NCI-H187 treated with DMSO at 0.1 percent for 48 hours (cell line): ENCODE measurements around the gene ROBO3.

Experiments
- DNase-seq: peaks from one replicate; lab custom pipeline; 2025; lab: John Stamatoyannopoulos, UW

ROBO3 gene

GRCh38 chr11:124842305-124842704, 22.9 kb upstream of the ROBO3 start:
- DNase-seq = no peak

DNA sequence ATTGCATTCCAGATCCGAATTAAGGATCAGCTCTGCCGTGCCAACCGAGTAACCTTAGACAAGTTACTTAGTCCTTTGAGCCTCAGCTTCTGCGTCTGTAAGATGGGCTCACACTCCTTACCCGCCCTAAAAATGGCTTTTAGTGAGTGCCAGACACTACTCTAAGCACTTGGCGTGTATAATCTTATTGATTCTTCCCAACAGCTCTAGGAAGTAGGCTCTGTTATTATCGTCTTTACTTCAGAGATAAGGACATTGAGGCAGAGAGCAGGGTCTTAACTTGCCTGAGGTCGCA, 21.7 kb upstream of the ROBO3 start:
- DNase-seq = no peak

GRCh38 chr11:124844664-124845079, 20.6 kb upstream of the ROBO3 start:
- DNase-seq = no peak

DNA sequence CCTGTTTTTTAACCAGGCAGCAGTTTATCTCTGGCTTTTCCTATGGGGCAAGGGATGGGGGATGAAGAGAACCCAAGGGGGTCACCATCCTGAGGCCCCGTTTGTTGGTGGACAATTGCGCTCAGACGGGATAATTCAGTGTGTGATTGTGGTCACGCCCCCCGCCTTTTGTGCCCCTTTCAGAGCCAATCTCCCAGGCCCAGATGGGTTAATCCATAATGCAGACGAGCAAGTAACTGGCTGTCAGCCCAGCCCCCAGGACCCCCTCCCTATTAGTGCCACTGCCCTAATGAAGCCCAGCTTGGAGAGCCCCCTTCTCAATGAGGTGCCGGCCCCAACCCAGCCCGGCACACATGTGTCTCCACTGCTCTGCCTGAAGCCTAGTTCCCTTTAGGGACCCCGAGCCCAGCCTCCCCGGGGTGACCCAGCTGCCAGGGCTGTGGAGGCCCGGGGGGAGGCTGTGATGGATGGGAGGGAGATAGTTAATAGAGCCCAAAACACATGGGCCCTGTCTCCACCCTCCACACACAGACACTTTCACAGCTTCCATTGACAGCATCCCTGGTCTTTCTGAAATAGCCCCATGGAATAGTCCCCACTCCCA, 19.1 kb upstream of the ROBO3 start:
- DNase-seq = no peak

DNA sequence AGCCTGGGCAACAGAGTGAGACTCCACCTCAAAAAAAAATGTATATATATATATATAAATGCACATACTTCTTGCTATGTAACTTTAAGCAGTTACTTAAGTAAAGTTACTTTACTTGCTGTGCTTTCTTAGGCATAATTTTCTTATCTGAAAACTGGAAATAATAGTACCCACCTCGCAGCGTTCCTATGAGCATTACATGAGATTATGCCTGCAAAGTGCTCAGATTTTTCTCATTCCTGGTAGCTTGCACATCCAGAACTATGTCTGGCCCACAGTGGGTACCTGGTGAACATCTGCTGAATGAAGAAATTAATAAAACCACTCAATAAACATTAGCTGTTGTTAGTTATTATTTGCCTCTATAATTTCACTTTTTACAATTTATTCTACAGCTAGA, 6.1 kb upstream of the ROBO3 start:
- DNase-seq = no peak

- no peak for DNase-seq
These were observed 3.6 kb upstream of the ROBO3 start for GRCh38 chr11:124861670-124862069.

GRCh38 chr11:124863137-124863825, 2.0 kb upstream of the ROBO3 start:
- DNase-seq = no peak

- no peak for DNase-seq
These were observed 1.4 kb upstream of the ROBO3 start for GRCh38 chr11:124863826-124864165.

- no peak for DNase-seq
These were observed 898 bp upstream of the ROBO3 start for GRCh38 chr11:124864176-124864891.

GRCh38 chr11:124864892-124865180, 396 bp upstream of the ROBO3 start:
- no peak for DNase-seq

DNA sequence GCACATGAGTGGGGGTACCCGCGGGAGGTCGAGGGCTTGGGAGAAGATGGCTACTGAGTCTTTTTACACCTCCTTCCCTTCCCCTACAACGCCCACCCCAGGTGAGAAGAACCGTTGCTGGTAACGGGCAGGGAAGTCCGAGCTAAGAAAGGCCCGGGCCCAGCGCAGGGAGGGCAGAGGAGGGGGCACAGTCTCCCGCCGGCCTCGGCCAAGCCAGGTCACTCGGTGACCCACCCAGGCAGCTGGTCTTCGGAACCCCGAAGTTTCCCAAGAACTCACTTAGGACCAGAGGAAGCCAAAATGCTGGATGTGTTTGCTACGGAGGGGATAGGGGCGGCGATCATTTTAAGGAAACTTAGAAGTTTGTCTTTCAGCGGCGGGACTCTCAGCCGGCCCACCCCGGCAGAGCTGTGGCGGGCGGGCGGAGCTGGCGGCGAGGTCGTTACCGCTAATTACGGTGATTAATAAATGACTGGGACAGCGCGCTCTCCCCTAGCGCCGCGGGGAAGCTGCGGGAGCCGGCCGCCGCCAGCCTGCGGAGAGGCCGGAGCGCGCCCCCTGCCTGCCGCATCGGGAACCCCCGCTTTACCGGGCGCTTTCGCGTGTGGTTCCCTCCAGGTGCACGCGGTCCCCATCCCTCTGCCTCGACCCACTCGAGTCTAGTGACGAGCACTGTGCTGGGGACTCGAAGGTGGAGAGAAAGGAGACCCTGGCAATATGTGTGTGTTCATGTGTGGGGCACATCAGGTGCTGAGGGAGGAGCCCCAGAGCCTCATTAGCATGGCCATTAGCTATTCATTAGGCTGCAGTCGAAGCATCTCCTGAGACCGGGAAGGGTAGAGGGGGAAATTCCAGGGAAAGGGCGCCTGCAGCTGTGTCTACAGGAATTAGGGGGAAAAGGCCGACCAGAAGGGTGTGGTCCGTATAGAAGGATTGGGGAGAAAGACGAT, 945 bp downstream of the ROBO3 start:
- DNase-seq = no peak

- DNase-seq = no peak
These were observed 2.5 kb downstream of the ROBO3 start for GRCh38 chr11:124867700-124868099.

- DNase-seq = no peak
These were observed 3.4 kb downstream of the ROBO3 start for GRCh38 chr11:124868331-124869274.

GRCh38 chr11:124869331-124869730, 4.1 kb downstream of the ROBO3 start:
- no peak for DNase-seq

DNA sequence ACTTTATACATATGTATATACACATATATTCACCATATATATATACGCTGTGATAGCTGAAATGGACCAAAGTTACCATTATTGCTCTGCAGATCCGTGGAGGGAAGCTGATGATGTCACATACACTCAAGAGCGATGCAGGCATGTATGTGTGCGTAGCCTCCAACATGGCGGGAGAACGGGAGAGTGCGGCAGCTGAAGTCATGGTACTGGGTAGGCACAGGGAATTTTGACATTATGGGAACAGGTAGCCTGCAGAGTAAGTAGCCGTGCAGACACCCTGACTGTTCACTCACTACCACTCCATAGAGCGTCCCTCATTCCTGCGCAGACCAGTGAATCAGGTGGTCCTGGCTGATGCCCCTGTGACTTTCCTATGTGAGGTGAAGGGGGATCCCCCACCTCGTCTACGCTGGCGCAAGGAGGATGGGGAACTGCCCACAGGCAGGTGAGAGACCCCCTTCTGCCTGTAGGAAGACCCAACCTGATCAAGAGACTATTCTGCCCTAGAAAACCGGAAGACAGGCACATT, 4.7 kb downstream of the ROBO3 start:
- DNase-seq = no peak

- DNase-seq = no peak
These were observed 5.2 kb downstream of the ROBO3 start for GRCh38 chr11:124870430-124870829.

DNA sequence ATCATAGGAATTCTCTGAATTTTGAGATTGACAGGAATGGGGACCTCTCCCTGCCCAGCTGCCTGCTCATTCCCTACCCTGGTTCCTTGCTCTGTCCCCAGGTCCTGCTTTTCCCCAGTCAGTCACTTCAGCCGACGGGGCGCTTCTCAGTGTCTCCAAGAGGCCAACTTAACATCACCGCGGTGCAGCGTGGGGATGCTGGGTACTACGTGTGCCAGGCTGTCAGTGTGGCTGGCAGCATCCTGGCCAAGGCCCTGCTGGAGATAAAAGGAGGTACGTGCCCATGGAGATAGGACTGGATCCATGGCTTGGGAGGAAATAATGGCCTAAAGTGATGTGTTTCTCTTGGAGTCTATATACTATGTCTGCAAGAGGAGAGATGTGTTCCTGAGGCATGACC, 7.0 kb downstream of the ROBO3 start:
- DNase-seq = no peak

DNA sequence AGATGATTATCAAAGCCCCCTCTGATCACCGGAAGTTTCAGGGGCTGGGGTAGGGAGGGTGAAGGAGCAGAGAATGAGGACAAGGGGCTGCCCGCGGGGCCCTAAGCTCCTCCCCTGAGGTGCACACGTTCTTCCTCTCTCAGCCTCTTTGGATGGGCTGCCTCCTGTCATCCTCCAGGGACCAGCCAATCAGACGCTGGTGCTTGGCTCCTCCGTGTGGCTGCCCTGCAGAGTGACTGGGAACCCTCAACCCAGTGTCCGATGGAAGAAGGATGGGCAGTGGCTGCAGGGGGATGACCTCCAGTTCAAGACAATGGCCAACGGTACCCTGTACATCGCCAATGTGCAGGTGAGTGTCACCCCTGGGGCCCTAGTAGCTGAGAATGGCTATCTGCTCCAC, 7.5 kb downstream of the ROBO3 start:
- no peak for DNase-seq

- DNase-seq = no peak
These were observed 8.7 kb downstream of the ROBO3 start for GRCh38 chr11:124873951-124874350.

GRCh38 chr11:124874571-124875255, 9.5 kb downstream of the ROBO3 start:
- DNase-seq = no peak

DNA sequence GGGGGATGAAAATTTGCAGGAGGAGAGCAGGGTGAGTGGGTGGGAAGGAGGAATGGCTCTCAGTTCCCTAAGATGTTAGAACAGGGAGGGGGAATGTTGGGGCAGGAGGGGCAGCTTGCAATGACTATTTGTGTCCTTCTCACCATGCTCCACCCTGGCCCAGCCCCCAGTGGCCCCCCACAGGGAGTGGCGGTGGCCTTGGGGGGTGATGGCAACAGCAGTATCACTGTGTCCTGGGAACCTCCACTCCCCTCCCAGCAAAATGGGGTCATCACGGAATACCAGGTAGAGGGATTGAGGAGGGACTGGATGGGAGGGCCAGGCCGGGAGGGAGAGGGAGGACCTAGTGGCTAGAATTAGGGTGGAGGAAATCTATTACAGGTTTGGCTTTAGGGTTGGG, 10.2 kb downstream of the ROBO3 start:
- DNase-seq = no peak
